Measurements from ENCODE around the gene C6orf15.

- no peak for TF ChIP-seq POLR2A (IDR thresholded peaks at IDR 0.05; ENCODE audit: low read length)
- no peak for TF ChIP-seq GATA1 (IDR thresholded peaks at IDR 0.05; ENCODE audit: low read depth, low read length)
These were observed 35.8 kb downstream of the C6orf15 start for GRCh38 chr6:31076611-31077010.
